Stimulated activated CD4-positive, alpha-beta T cell treated with anti-CD3 and anti-CD28 coated beads, Interleukin-12 subunit alpha, Interleukin-12 subunit beta, amount 100 ng/mL, for 4 hours (primary cell): ENCODE measurements around the gene CD37.
A peak's percentile ranks its signal among the peaks of the same experiment; 100 is the strongest.
"Not testable (repeated sequence)": the region's sequence is repeated elsewhere in the genome, so short reads cannot be mapped to it uniquely, and the experiment has no call there.

ENCODE experiments used
- DNase-seq: peaks from one replicate; pipeline ENCODE4 v3.0.0-alpha.2; 2020

CD37 gene, protein sequence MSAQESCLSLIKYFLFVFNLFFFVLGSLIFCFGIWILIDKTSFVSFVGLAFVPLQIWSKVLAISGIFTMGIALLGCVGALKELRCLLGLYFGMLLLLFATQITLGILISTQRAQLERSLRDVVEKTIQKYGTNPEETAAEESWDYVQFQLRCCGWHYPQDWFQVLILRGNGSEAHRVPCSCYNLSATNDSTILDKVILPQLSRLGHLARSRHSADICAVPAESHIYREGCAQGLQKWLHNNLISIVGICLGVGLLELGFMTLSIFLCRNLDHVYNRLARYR

DNA sequence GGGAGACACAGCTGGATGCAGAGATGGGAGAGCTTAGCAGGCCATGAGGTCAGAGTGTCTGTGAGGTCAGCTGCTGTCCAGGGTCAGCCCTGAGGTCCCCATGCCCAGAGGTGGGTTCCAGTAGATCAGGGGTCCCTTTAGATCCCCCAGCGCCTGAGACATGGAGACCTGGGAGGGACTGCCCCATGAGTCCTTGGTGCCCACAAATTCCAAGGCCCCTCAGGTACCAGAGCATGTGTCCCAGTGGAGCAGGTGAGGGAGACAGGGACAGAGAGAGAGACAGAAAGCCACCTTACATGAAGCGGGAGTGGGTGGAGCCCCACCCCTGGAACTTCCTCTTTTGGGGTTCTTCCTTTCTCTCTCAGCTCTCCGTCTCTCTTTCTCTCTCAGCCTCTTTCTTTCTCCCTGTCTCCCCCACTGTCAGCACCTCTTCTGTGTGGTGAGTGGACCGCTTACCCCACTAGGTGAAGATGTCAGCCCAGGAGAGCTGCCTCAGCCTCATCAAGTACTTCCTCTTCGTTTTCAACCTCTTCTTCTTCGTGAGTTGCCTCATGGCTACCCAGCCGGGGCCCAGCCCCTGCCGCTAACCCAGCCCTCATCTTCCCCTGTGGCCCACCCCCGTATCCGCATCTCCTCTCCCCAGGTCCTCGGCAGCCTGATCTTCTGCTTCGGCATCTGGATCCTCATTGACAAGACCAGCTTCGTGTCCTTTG, at the start of gene CD37:
CD37 (plus strand) TSS at position 336 of the 713 bp plus-strand sequence; CDS start at position 471, 135 bp downstream.
- peak; percentile 40 for DNase-seq

DNA sequence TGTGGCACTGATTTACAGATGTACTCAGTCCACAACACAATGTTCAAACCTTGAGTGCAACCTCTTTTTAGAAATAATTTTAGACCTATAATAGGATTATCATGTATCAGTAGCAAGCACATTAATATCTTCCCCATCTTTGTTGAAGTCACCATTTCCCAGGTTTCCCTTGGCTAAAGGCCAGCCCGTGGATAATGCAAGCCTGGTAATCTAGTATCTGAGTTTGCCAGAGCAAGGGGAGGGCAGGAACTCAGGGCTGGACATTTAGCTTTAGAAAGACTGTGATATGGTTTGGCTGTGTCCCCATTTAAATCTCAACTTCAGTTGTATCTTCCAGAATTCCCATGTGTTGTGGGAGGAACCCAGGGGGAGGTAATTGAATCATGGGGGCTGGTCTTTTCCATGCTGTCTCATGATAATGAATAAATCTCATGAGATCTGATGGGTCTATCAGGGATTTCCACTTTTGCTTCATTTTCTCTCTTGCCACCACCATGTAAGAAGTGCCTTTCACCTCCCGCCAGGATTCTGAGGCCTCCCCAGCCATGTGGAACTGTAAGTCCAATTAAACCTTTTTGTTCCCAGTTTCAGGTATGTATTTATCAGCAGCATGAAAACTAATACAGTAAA, 48.0 kb upstream of the CD37 start:
- DNase-seq, result no peak

DNA sequence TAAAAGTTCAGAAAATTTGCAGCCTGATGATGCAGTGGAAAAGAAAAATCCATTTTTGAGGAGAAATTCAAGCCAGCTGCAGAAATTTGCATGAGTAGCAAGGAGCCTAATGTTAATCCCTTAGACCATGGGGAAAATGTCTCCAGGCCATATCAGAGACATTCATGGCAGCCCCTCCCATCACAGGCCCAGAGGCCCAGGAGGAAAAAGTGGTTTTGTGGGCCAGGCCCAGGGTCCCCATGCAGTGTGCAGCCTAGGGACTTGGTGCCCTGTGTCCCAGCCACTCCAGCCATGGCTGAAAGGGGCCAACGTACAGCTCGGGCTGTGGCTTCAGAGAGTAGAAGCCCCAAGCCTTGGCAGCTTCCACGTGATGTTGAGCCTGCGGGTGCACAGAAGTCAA, 47.0 kb upstream of the CD37 start:
- not testable (repeated sequence) for DNase-seq

DNA sequence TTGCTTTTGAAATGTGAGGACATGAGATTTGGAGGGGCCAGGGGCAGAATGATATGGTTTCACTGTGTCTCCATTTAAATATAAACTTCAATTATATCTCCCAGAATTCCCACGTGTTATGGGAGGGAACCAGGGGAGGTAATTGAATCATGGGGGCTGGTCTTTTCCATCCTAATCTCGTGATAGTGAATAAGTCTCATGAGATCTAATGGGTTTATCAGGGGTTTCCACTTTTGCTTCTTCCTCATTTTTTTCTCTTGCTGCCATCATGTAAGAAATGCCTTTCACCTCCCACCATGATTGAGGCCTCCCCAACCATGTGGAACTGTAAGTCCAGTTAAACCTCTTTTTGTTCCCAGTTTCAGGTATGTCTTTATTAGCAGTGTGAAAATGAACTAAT, 45.9 kb upstream of the CD37 start:
- not testable (repeated sequence) for DNase-seq

DNA sequence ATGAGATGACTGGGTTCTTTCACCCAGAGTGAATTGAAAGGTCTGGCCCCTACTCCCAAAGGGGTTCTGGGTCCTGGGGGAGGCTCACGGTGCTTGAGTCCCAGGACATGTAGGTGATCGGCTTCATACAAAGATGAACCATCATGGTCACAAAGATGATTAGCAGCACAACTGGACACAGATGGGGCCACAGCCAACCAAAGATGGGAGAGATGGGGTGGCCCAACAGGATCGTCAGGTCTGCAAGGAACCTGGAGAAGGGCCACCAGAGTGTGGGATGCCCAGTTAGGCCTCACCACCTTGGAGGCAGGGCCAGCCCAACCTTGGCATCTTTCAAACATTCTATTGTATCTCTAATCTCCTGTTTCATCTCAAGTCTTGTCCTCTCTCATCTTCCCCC, 44.7 kb upstream of the CD37 start:
- DNase-seq, result no peak

DNA sequence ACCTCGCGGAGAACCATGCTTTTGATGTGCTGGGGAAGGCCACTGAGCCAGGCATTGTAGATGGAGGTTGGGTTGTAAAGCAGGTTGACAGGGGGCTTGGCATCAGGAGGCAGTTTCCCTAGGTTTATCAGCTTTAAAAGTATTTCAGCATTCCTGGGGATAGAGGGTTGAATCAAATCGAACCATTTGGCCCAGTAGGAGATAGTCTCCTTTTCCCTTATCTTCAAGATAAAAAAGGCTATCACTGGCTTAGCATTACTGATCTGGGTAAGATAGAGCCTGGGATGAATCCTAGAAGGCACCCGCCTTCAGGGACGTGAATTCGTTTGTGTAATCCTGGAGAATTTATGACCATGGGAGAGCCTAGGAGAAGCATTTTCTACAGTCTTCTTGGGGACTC, 40.8 kb upstream of the CD37 start:
- DNase-seq, result no peak

DNA sequence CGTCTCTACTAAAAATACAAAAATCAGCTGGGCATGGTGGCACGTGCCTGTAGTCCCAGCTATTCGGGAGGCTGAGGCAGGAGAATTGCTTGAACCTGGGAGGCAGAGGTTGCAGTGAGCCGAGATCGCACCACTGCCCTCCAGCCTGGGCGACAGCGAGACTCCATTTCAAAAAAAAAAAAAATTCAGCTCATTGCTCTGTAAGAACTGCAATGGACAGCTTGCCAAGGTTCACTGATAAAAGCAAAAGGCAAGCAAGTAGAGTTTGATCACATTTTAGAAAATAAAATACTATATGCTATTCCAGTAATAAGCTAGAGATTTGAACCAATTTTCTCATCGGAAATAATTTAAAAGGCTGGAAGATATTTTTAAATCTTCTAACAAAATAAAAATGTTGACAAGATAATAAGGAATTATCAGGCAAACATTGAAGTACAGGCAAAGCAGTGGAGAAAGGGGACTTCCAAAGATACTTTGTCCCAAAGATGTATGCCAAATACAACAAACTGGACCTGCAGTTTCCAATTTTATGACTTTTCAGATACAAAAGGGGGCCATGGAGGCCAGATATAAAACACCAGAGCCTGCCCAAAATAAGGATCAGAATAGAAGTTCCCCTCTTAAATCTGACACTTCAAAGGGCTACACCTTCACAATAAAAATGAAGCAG, 39.9 kb upstream of the CD37 start:
- no peak for DNase-seq

DNA sequence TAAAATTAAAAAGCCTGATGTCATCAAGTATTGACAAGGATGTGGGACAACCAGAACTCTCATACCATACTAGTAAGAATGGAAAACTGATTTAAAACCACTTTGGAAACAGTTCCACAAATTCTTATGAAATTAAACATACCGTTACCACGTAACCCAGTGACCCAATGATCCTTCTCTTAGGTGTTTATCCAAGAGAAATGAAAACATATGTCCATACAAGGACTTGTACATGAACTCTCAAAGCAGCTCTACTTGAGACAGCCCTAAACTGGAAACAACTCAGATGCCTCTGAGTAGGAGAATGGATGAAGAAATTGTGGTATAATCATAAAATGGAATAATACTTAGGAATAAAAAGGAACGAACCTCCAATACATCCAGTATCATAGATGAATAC, 37.8 kb upstream of the CD37 start:
- DNase-seq, result no peak

DNA sequence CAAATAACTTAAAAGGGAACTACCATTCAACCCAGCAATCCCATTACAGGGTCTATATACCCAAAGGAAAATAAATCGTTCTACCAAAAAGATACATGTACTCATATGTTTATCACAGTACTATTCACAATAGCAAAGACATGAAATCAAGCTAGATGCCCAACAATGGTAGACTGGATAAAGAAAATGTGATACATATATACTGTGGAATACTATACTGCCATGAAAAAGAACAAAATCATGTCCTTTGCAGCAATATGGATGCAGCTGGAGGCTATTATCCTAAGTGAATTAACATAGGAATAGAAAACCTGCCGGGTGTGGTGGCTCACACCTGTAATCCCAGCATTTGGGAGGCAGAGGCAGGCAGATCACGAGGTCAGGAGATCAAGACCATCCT, 36.6 kb upstream of the CD37 start:
- DNase-seq, result not testable (repeated sequence)

DNA sequence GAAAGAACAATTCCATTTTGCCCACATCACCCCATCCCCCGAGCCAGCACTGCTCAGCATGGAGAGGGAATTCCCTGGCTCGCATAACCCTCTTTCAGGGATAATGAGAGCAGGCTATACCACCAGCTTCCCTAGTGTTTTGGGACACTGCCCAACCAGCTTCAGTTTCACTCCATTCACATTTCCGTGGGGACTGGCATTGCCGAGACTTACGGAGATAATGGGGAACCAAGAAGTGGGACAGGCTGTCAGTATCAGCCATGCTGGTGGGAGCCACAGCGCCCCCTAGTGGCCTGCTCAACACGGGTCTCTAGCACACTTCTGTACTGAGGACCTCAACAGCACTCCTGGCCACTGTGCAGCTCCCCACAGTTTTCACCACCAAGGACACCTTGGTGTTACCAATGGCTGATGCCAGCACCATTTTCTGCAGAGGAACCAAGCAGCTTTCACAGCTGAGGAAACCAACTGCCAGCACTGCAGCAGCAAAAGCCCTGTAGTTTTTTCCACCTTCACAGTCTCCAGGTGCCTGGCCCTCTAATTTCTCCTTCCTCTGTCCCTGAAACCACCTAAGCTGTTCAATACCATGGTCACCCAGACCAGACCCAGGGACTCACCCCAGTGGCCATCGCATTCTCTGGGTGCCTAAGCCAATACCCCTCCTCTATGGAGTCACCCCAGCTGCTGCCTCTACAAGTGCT, 33.9 kb upstream of the CD37 start:
- DNase-seq, result peak; percentile 84

DNA sequence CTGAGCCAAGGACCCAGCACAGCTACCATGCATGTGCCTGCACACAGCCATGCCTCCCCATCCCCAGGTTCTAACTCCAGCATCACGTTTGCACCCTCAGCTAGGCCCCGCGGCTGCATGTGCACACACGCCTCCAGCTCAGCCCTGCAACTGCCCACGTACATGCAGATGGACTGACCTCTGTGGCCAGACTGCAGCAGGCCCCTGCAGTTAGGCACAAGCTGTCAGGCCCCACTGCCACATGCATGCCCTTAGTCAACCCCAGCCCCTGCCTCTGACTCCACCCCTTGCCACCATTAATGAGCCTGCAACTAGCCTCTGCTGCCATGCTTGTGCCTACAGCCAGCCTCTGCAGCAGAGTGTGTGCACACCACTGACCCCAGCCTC, 33.3 kb upstream of the CD37 start:
- DNase-seq, result no peak

DNA sequence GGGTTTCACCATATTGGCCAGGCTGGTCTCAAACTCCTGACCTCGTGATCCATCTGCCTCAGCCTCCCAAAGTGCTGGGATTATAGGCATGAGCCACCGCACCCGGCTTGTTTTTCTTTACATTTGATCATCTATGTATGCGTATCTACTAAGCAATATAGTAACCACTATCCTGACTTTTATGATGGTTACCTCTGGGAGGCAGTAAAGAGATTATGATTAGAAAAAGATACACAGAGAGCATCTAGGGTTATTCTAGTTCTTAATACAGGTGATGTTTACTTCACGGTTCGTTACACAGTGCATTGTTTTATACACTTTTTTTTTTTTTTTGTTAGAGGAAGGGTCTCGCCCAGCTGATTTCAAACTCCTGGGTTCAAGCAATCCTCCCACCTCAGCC, 28.5 kb upstream of the CD37 start:
- not testable (repeated sequence) for DNase-seq

DNA sequence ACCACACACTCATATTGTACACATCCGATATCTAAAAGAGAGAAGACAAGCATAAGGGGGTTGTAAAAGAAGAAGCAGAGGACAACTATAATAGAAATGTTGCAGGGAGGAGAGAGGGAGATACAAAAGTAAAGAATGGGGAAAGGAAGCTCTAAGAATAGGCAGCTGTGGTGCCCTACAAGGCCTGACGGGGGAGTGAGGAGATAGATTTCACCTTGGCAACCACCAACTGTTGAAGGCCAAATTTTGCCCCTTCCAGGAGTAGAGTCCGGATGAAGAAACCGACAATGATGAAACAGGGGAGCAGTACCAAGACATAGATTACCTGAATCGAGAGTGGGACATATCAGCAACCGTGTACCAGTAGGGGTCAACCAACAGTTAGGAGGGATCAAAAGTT, 26.1 kb upstream of the CD37 start:
- no peak for DNase-seq

DNA sequence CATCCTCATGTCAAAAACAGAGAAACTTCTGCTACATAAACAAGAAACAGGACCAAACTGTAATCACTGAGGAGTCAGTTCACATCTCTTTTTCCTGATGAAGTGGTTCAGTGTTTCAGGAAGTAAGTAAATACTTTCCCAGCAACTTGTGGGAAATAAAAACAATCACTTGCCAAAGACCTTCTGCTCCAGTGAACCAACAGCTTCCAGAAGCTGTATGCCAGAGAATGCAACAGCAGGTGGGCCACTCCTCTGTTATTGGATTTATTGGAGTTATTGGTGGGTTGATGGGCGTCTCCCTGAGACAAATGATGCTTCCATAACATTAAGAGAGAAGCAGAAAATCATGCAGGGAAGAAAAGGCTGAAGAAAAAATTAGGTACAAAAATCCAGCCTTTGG, 20.1 kb upstream of the CD37 start:
- no peak for DNase-seq

DNA sequence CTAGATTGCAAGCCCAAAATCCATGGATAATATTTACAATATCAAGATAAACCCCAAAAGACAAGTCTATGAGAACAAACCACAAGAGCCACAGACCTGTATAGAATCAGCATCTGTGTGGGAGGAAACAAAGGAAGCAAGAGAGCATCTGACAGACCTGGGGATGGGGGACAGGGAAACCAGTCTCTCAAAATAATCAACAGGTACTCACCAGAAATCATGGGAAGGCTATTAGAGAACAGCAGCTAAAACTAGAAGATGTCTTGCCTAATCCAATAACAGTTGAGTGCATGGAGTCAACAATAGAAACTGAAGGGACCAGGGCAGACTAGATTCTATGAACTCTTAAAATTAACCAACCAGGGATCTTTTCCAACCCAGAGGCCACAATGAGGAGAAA, 18.9 kb upstream of the CD37 start:
- DNase-seq, result no peak

DNA sequence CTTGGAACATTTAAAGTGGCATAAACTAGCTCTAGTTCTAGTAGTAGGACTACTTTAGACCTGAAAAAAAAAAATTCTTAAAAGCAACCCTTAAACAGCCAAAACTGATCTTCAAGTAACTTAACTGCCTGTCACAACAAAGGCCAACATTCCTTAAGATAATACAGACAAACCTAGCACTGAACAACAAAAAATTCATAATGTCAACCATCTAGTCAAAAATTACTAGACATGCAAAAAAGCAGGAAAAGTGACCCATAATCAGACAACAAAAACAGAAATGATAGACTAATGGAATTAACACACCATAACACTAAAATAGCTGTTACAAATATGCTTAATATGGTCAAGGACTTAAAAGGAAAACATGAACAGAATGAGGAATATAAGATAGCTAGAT, 16.9 kb upstream of the CD37 start:
- no peak for DNase-seq

DNA sequence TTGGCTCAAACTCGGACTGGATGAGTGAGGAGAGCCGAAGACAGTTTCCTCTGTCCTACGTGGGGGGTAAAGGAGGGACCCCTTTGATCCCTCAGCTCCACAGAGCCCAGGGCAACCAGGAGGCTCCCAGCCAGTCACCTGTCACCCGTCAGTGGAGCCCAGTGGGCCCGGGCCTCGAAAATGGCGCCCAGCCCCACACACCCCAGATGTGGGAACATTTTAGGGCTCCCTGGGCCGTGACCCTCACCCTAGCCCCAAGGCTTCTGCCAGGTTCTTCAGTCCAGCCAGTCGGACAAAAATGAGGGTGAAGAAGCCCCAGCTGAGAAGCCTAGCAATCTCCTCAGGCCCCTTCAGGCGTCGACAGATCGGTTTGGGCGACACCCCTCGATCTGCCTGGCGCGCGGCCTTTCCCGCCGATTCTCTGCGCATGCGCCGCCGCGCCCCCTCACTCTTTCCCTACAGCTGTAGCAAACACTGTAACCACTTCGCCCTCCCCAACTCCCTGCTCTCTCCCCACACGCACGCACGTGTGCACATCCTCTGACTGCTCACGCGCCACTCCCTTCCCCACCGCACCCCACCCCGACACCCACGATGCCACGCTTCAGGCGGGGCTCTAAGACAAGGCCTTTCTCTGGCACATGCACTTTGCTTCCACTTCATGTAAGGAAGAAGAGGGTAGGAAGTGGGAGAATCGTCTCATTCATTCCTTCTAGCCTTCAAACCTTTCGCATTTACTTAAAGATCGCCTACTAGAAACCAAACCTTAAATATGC, 10.2 kb upstream of the CD37 start, which contains the start of gene SLC6A16:
SLC6A16 (minus strand) TSS at position 391 of the 776 bp plus-strand sequence. CDS start 13,844 bp downstream, outside the sequence.
- DNase-seq, result no peak

DNA sequence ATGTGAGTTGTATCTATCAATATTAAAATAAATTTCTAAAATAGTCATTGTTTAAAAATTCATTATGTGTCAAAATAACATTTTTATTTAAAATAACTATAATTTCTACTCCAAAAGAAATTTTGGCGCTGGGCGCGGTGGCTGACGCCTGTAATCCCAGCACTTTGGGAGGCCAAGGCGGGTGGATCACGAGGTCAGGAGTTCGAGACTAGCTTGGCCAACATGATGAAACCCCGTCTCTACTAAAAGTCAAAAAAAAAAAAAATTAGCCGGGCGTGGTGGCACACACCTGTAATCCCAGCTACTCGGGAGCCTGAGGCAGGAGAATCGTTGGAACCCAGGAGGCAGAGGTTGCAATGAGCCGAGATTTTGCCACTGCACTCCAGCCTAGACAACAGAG, 9.4 kb upstream of the CD37 start:
- DNase-seq, result not testable (repeated sequence)

DNA sequence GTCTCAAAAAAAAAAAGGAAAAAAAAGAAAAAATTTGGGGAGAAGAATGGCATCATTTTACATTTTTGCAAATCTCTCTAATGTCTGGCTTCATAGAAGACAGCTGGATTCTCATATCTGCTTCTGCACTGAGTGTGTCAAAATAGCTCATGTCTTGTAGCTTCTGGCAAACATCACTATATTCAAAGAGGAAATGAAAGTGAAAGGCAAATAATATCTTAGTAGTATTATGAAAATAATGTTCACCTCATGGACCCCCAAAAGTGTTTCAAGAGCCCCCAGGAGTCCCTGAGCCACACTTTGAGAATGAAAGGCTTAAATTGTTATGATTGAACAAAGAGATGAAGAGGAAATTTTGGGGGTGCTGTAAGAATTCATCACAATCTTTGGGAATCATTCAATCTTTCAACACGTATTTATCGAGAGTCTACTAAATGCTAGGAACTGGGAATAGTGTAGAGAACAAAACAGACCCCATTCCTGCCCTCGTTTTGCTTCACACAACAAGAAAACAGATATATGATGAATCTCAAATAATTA, 9.0 kb upstream of the CD37 start:
- DNase-seq, result no peak

DNA sequence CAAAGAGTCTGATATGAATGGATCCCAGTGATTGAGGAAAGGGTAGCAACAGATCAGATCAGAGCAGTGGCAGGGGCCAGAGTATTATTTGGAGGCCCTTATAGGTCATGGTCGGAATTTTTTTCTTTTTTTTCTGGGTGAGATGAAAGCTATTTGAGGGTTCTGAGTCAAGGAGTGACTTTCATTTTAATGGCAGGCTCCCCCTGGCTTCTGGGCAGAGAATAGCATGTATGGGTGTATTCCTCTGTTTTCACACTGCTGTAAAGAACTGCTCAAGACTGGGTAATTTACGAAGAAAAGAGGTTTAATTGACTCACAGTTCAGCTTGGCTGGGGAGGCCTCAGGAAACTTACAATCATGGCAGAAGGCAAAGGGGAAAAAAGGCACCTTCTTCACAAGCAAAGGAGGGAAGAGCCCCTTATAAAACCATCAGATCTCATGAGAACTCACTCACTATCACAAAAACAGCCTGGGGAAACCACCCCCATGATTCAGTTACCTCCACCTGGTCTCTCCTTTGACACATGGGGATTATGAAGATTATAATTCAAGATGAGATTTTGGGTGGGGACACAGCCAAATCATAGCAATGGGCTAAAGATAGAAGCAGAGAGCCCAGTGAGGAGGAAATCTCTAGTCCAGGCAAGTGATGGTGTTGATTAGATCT, 7.2 kb upstream of the CD37 start:
- peak; percentile 37 for DNase-seq

DNA sequence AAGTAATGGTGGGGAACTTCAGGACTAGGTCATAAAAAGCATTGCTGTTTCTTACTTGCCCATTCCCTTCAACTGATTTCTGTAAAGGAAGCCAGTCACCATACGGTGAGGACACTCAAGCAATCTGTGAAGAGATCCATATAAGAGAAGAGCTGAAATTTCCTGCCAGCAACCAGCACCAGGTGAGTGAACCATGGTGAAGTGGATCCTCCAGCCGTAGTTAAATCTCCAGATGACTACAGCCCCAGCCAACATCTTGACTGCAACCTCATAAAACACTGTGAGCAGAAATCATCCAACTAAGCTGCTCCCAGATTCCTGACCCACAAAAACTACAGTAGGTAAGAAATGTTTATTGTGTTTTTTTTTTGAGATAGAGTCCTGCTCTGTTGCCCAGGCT, 6.5 kb upstream of the CD37 start:
- no peak for DNase-seq
